ENCODE measurements around the gene MEIOB. TPM values are rescaled to one million over a fixed set of nuclear protein-coding genes. Genes with fewer than 3 reads are reported as not detected.

Gene MEIOB
- total RNA-seq, 1 donor from 2014 or later = not detected

DNA sequence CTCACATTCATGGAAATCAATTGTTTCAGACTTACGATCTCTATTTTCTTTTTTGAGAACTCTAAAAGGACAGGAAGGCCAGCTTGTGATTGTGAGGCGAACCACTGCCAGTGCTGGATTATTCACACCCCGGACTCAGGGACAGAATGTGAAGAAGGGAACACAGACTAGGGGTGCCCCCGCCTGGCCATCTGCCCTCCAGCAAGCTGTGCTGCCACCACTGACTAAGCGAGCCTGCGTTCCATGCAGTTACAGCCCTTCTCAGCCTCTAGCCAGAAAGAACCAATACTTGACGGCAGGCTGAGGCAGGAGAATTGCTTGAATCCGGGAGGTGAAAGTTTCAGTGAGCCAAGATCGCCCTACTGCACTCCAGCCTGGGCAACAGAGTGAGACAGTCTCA is 48.1 kb downstream of the MEIOB start:
- Mint-ChIP-seq H3K36me3 (ENCODE audit: low read depth) (no peaks in the 10 kb centered on the region), H3K4me1 (peaks cover 32% of the 10 kb centered on the region), H3K4me3 (peak overlapping the region; percentile 85), H3K27ac (ENCODE audit: unreplicated experiment) (no peak overlapping the region), H3K27me3 (ENCODE audit: low read depth) (no peaks in the 10 kb centered on the region), H3K9me3 (no peaks in the 10 kb centered on the region)
- TF ChIP-seq CTCF (conservative IDR thresholded peaks at IDR 0.05) = no peak
- DNase-seq (ENCODE audit: low read depth, low spot score) = no peak

- Mint-ChIP-seq H3K4me1 (peaks cover 23% of the 10 kb centered on the region), H3K27me3 (ENCODE audit: low read depth) (no peaks in the 10 kb centered on the region), H3K4me3 (no peak overlapping the region), H3K36me3 (ENCODE audit: low read depth) (no peaks in the 10 kb centered on the region), H3K9me3 (no peaks in the 10 kb centered on the region), H3K27ac (ENCODE audit: unreplicated experiment) (no peak overlapping the region)
- no peak for DNase-seq (ENCODE audit: low read depth, low spot score)
- TF ChIP-seq CTCF (conservative IDR thresholded peaks at IDR 0.05) = no peak
Measured at GRCh38 chr16:1822801-1823200, 49.2 kb downstream of the MEIOB start.

DNA sequence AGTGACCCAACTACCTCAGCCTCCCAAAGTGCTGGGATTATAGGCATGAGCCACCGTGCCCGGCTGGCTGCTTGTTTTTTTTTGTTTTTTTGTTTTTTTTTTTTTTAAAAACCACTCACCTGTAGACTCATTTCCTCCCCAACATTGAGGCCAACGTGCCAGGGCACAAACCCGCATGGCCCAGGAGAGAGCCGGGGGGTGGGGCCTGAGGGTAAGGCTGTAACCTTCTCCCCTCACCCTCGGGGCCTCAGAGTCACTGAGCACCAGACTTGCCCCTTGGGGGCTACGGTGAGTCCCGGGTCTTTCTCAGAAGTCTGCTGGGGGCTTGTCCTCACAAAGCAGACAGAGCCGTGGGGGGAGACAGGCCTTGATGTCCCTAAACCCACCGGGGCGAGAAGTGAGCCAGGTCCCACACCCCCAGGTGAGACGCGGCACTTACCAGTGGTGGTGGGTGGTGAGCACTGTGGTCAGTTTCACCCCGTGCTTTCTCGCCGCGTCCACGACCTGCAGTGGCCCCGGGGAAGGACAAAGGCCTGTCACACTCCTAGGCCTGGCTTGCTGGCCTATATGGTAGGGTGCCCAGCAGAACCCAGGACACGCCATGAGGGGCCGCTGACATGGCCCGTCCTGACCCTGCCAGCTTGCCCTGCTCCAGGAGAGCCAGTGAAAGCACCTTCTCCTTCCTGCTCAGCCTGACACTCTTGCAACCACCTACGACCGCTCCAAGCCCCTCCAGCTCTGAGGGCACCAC is 49.9 kb downstream of the MEIOB start:
- DNase-seq (ENCODE audit: low read depth, low spot score) = no peak
- no peaks in the 10 kb centered on the region for H3K36me3 Mint-ChIP-seq (ENCODE audit: low read depth)
- no peak overlapping the region for H3K27ac Mint-ChIP-seq (ENCODE audit: unreplicated experiment)

DNA sequence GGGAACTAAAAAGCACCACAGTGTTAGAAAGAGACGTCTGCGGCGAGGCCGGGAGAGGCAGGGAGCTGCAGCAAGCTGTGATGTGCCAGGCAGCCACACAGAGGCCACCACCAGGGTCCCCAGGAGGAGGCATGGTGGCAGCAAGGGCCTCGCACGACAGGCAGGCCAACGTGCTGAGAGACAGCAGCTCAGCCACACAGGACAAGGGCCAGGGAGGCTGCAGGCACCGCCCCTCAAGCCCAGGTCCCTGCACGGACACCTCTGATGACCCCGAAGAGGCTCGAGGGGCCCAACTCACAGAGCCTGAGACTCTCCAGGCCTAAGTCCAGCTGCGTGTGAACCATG is 51.0 kb downstream of the MEIOB start:
- no peak for TF ChIP-seq CTCF (conservative IDR thresholded peaks at IDR 0.05)
- no peak for DNase-seq (ENCODE audit: low read depth, low spot score)
- no peak overlapping the region for H3K4me3 Mint-ChIP-seq
- H3K27me3 Mint-ChIP-seq (ENCODE audit: low read depth) = no peaks in the 10 kb centered on the region
- no peaks in the 10 kb centered on the region for H3K36me3 Mint-ChIP-seq (ENCODE audit: low read depth)
- H3K4me1 Mint-ChIP-seq = peaks cover 13% of the 10 kb centered on the region
- no peaks in the 10 kb centered on the region for H3K9me3 Mint-ChIP-seq
- H3K27ac Mint-ChIP-seq (ENCODE audit: unreplicated experiment) = no peak overlapping the region

More for the DNA sequence above, 49.9 kb downstream of the MEIOB start:
- Mint-ChIP-seq H3K4me3 (no peak overlapping the region), H3K27me3 (ENCODE audit: low read depth) (no peaks in the 10 kb centered on the region), H3K4me1 (peaks cover 15% of the 10 kb centered on the region), H3K9me3 (no peaks in the 10 kb centered on the region)
- TF ChIP-seq CTCF (conservative IDR thresholded peaks at IDR 0.05) = no peak

- H3K27me3 Mint-ChIP-seq (ENCODE audit: low read depth) = no peaks in the 10 kb centered on the region
- H3K27ac Mint-ChIP-seq (ENCODE audit: unreplicated experiment) = no peak overlapping the region
- H3K4me1 Mint-ChIP-seq = peaks cover 10% of the 10 kb centered on the region
- no peak for DNase-seq (ENCODE audit: low read depth, low spot score)
- no peak overlapping the region for H3K4me3 Mint-ChIP-seq
- H3K9me3 Mint-ChIP-seq = no peaks in the 10 kb centered on the region
- no peak for TF ChIP-seq CTCF (conservative IDR thresholded peaks at IDR 0.05)
- H3K36me3 Mint-ChIP-seq (ENCODE audit: low read depth) = no peaks in the 10 kb centered on the region
Measured at GRCh38 chr16:1820096-1820945, 51.6 kb downstream of the MEIOB start.
